Activated T-cell treated with anti-CD3 and anti-CD28 coated beads, Interleukin-2, amount 50 U/mL, for 72 hours (primary cell): ENCODE results near the gene MAGI1. TPM values are rescaled to one million over a fixed set of nuclear protein-coding genes. Genes with fewer than 3 reads are reported as not detected.

ENCODE experiments used
- ATAC-seq, 2 donors: fragments of 150-1000 bp; cut with Tn5 transposase; replicated peaks in 1 of 2; 2 replicates each; pipeline ENCODE4 v1.10.0; 2021; ENCODE audit warnings: moderate library complexity in 2 of 2, mild to moderate bottlenecking in 1 of 2
- DNase-seq, 2 donors: peaks; one replicate each; pipeline ENCODE4 v3.0.0; 2021 to 2022; ENCODE audit warnings: mixed read lengths in 1 of 2
- H3K27ac Mint-ChIP-seq: one replicate; pipeline ENCODE4 v1.8.0; 2022; ENCODE audit warnings: mild to moderate bottlenecking, moderate library complexity, mixed read lengths
- H3K27me3 Mint-ChIP-seq: one replicate; pipeline ENCODE4 v1.8.0; 2022; ENCODE audit warnings: low read depth, mixed read lengths
- H3K36me3 Mint-ChIP-seq, 2 donors: one replicate each; pipeline ENCODE4 v1.8.0; 2022; ENCODE audit warnings: mixed read lengths in 2 of 2, mild to moderate bottlenecking in 1 of 2; ENCODE audit not compliant: insufficient read depth in 2 of 2
- H3K4me1 Mint-ChIP-seq: one replicate; pipeline ENCODE4 v1.8.0; 2022; ENCODE audit warnings: low read depth, mixed read lengths
- H3K4me3 Mint-ChIP-seq, 2 donors: one replicate each; pipeline ENCODE4 v1.8.0; 2022; ENCODE audit warnings: mild to moderate bottlenecking in 2 of 2, mixed read lengths in 2 of 2, moderate library complexity in 2 of 2
- H3K9me3 Mint-ChIP-seq, 2 donors: one replicate each; pipeline ENCODE4 v1.8.0; 2022; ENCODE audit warnings: mixed read lengths in 2 of 2
- total RNA-seq, 2 donors: library from RNA; stranded (reverse); gene quantifications; one replicate each; pipeline ENCODE4 v1.2.3, GENCODE V29; 2022

The MAGI1 gene
- total RNA-seq, 2 donors from 2014 or later, result 0.41 to 0.67 TPM

- Mint-ChIP-seq H3K27me3 (peaks cover 12% of the 10 kb centered on the region), H3K27ac (no peak overlapping the region), H3K36me3 (no peaks in the 10 kb centered on the region), H3K4me1 (no peaks in the 10 kb centered on the region), H3K9me3 (no peaks in the 10 kb centered on the region), H3K4me3 (no peak overlapping the region)
- no peak for ATAC-seq
- DNase-seq, result no peak
These were observed 85.9 kb downstream of the MAGI1 start for GRCh38 chr3:65952842-65953241.

DNA sequence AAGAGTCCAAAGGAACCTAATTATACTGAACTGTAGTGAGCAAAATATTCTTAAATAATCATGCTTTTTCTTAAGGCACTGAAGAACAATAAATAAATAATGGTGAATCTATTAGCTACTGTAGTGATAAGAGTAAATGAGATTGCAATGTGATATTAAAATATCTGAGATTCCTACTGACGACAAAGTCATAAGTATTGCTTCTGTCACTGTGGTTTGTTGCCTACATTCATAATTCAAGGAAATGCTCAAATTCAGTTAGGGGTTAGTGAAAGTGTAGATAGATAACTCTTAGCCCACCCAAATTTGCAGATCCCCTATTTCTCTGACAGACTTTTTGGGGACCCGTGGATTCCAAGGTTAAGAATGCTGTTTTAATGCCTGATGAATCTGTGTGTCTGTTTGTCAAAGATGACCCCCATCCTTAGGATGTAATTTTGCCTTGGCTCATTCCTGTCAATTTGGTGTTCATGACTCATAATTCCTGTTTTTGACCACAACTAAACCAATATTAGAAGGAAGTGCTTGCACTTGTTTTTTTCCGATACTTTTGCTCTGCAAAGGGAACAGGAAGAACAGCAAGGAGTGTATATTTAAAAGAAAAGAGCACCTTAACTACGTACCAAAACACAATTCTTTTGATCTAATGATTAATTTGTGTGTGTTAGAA is 86.7 kb downstream of the MAGI1 start:
- ATAC-seq (no peak), DNase-seq (no peak)
- H3K4me1 Mint-ChIP-seq, result no peaks in the 10 kb centered on the region
- H3K27ac Mint-ChIP-seq, result no peak overlapping the region
- H3K36me3 Mint-ChIP-seq, result no peaks in the 10 kb centered on the region
- no peak overlapping the region for H3K4me3 Mint-ChIP-seq
- no peaks in the 10 kb centered on the region for H3K9me3 Mint-ChIP-seq
- peaks cover 12% of the 10 kb centered on the region for H3K27me3 Mint-ChIP-seq

GRCh38 chr3:65950340-65951326 is 88.1 kb downstream of the MAGI1 start:
- no peak overlapping the region for H3K4me3 Mint-ChIP-seq
- peaks cover 12% of the 10 kb centered on the region for H3K27me3 Mint-ChIP-seq
- DNase-seq (no peak), ATAC-seq (no peak)
- no peaks in the 10 kb centered on the region for H3K4me1 Mint-ChIP-seq
- H3K36me3 Mint-ChIP-seq, result no peaks in the 10 kb centered on the region
- H3K9me3 Mint-ChIP-seq, result no peaks in the 10 kb centered on the region
- H3K27ac Mint-ChIP-seq, result no peak overlapping the region

- no peaks in the 10 kb centered on the region for H3K36me3 Mint-ChIP-seq
- ATAC-seq (no peak), DNase-seq (no peak)
- no peaks in the 10 kb centered on the region for H3K4me1 Mint-ChIP-seq
- H3K9me3 Mint-ChIP-seq, result no peaks in the 10 kb centered on the region
- no peak overlapping the region for H3K27ac Mint-ChIP-seq
- H3K4me3 Mint-ChIP-seq, result no peak overlapping the region
- peaks cover 12% of the 10 kb centered on the region for H3K27me3 Mint-ChIP-seq
These were observed 89.7 kb downstream of the MAGI1 start for GRCh38 chr3:65948841-65949573.

GRCh38 chr3:65946438-65946837 is 92.3 kb downstream of the MAGI1 start:
- no peak overlapping the region for H3K4me3 Mint-ChIP-seq
- no peak overlapping the region for H3K27ac Mint-ChIP-seq
- no peaks in the 10 kb centered on the region for H3K9me3 Mint-ChIP-seq
- ATAC-seq (no peak), DNase-seq (no peak)
- peaks cover 12% of the 10 kb centered on the region for H3K27me3 Mint-ChIP-seq
- H3K36me3 Mint-ChIP-seq, result no peaks in the 10 kb centered on the region
- no peaks in the 10 kb centered on the region for H3K4me1 Mint-ChIP-seq

DNA sequence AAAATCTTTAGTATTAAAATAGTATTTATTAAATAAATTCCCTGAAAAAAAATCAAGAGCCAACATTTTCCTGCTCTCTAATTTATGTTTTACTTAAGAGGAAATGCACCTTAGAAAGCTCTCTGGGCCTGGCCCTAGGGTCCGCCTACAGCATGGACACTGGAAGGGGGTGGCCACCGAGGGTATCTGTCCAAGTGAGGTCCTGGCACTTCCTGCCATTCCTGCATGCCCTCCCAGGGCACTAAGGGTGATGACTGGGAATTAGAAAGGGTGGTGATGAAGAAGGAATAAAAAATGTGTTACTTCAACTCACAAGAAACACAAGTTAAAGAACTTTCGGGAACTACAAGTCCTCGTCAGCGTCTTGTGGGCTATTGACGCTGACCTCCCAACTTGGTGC is 92.8 kb downstream of the MAGI1 start:
- peaks cover 12% of the 10 kb centered on the region for H3K27me3 Mint-ChIP-seq
- no peak for DNase-seq
- no peak overlapping the region for H3K27ac Mint-ChIP-seq
- no peaks in the 10 kb centered on the region for H3K4me1 Mint-ChIP-seq
- no peak overlapping the region for H3K4me3 Mint-ChIP-seq
- no peaks in the 10 kb centered on the region for H3K36me3 Mint-ChIP-seq
- ATAC-seq, result no peak
- H3K9me3 Mint-ChIP-seq, result no peaks in the 10 kb centered on the region

- DNase-seq (no peak), ATAC-seq (no peak)
- Mint-ChIP-seq H3K4me3 (no peak overlapping the region), H3K27me3 (peaks cover 7% of the 10 kb centered on the region), H3K4me1 (no peaks in the 10 kb centered on the region), H3K9me3 (no peaks in the 10 kb centered on the region), H3K27ac (no peak overlapping the region), H3K36me3 (no peaks in the 10 kb centered on the region)
These were observed 93.2 kb downstream of the MAGI1 start for GRCh38 chr3:65945480-65945879.

DNA sequence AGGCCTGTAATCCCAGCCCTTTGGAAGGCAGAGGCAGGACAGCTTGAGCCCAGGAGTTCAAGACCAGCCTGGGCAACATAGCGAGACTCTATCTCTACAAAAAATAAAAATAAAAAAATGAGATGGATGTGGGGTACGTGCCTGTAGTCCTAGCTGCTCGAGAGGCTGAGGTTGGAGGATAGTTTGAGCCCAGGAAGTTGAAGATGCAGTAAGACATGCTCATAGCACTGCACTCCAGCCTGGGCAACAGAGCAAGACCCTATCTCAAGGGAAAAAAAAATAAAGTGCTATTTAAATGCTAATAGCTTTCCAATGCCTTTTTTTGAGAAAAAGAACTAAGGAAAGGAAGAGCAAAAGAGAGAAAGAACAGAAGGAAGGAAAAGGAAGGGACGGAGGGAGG is 94.5 kb downstream of the MAGI1 start:
- Mint-ChIP-seq H3K36me3 (no peaks in the 10 kb centered on the region), H3K27ac (no peak overlapping the region), H3K9me3 (no peaks in the 10 kb centered on the region), H3K4me1 (no peaks in the 10 kb centered on the region), H3K27me3 (peaks cover 12% of the 10 kb centered on the region), H3K4me3 (no peak overlapping the region)
- ATAC-seq (no peak), DNase-seq (no peak)

GRCh38 chr3:65939801-65940246 is 98.9 kb downstream of the MAGI1 start:
- peaks cover 7% of the 10 kb centered on the region for H3K27me3 Mint-ChIP-seq
- ATAC-seq, result no peak
- H3K9me3 Mint-ChIP-seq, result peaks cover 0 to 2% of the 10 kb centered on the region in 2 donors
- no peak overlapping the region for H3K27ac Mint-ChIP-seq
- DNase-seq, result no peak
- H3K36me3 Mint-ChIP-seq, result no peaks in the 10 kb centered on the region
- no peaks in the 10 kb centered on the region for H3K4me1 Mint-ChIP-seq
- H3K4me3 Mint-ChIP-seq, result no peak overlapping the region

- Mint-ChIP-seq H3K4me3 (no peak overlapping the region), H3K27me3 (peaks cover 7% of the 10 kb centered on the region), H3K9me3 (peaks cover 0 to 2% of the 10 kb centered on the region in 2 donors), H3K27ac (no peak overlapping the region), H3K36me3 (no peaks in the 10 kb centered on the region), H3K4me1 (no peaks in the 10 kb centered on the region)
- no peak for DNase-seq
- ATAC-seq, result no peak
These were observed 99.5 kb downstream of the MAGI1 start for GRCh38 chr3:65939184-65939583.

DNA sequence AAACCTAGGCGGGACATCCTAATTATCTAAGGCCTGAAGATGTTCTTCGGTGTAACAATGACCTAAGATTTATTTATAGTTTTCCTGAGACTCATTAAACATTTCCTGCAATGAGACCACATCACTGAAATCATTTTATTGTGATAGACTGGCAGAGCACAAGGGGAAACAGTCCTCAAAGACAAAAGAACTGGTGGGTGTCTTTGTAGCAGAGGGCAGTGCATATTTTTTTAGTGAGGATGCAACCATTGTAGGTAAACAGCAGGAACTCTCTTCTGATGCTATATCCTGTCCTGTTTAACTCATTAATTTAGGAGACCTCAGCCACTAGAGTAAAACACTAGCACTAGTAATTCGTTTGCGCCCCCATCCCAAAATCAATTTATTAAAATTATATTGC is 100.0 kb downstream of the MAGI1 start:
- Mint-ChIP-seq H3K4me3 (no peak overlapping the region), H3K9me3 (peaks cover 0 to 2% of the 10 kb centered on the region in 2 donors), H3K36me3 (no peaks in the 10 kb centered on the region), H3K27me3 (peaks cover 7% of the 10 kb centered on the region), H3K27ac (no peak overlapping the region), H3K4me1 (no peaks in the 10 kb centered on the region)
- no peak for ATAC-seq
- DNase-seq, result no peak

DNA sequence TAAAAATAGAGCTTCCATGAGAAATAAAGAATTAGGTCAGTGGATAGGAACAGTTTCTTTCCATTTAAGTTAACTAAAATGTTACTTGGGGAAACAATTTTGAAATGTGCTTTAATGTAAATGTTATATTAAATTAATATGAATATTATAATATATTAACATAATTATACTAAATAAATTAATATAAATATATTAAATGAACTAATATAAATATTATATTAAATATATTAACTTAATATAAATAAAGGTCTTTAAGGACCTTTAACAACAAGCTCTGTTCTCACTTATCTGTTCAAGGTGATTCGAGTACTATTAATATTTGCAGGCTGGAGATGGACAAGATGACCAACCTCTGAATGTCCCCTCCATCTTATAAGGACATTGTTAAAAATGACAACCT is 100.6 kb downstream of the MAGI1 start:
- Mint-ChIP-seq H3K4me1 (no peaks in the 10 kb centered on the region), H3K27me3 (peaks cover 7% of the 10 kb centered on the region), H3K9me3 (peaks cover 0 to 2% of the 10 kb centered on the region in 2 donors), H3K4me3 (no peak overlapping the region), H3K36me3 (no peaks in the 10 kb centered on the region), H3K27ac (no peak overlapping the region)
- DNase-seq (no peak), ATAC-seq (no peak)
